ENCODE data around the gene MAP9. TPM values are rescaled to one million over a fixed set of nuclear protein-coding genes. Genes with fewer than 3 reads are reported as not detected.

The MAP9 gene
- 5.4 and 8.7 TPM in 2 replicates for total RNA-seq

DNA sequence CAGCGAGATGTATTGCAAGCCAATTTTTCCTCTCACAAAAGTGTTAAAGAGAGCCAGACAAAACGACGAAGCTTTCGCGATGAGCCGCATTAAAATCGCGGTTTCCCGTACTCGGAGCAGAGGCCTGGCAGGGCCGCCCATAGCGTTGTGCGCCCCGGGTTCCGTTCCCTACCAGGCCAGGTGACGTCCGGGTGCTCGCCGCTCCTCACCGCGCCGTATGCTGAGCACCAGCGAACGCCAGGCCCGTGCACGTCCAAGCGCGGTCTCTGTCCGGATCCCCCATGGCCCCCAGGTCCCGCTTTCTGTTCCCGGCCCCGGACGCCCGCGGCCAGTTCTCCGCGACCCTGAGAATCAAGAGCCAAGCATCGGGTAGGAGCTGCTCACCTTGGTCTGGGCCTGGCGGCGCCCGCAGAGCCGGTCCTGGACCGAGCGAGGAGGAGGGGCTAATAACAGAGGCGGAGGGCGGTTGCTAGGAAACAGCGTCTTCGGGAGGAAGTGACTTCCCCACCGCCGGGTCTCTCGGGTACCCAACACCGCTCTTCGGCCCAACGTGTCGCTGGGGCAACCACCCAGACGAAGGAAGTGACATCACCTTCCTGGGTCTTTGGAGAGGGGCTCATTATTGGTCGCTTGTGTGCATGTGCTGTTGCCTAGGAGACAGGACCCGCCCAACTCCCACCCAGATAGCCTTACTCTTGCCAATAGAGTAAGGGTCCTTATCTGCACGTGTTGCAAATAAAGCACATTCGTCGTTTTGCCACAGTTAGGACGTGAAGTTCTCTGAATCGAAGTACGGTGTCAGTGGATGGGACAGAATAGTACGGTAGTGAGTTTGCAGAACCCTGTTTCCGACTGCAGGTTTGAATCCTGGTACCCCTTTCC, at the start of gene MAP9:
Gene MAP9 (minus strand): TSS at position 579 of the 882 bp plus-strand sequence. CDS start 1,115 bp downstream, outside the sequence.

Other genes starting within 250 kb of the MAP9 start
- under 0.01 TPM in 2 replicates for gene NPY2R, start 168.3 kb downstream of the MAP9 start, total RNA-seq

Data from bronchus fibroblast of lung (primary cell).